Duodenal mucosa (tissue), 2 donors: ENCODE measurements around the gene LSP1.

Source experiments
- H3K27ac ChIP-seq: one replicate; pipeline ENCODE4 v1.7.0; 2013; ENCODE audit warnings: low read depth, low read length
- H3K27me3 ChIP-seq, 2 donors: one replicate each; pipeline ENCODE4 v1.7.0; 2013; ENCODE audit warnings: low read length in 2 of 2, control low read depth in 1 of 2; ENCODE audit not compliant: insufficient read depth in 2 of 2, control insufficient read depth in 1 of 2
- H3K36me3 ChIP-seq, 2 donors: one replicate each; pipeline ENCODE4 v1.7.0; 2013; ENCODE audit warnings: low read length in 2 of 2, control low read depth in 1 of 2; ENCODE audit not compliant: insufficient read depth in 2 of 2, control insufficient read depth in 1 of 2
- H3K4me1 ChIP-seq, 2 donors: one replicate each; pipeline ENCODE4 v1.7.0; 2013; ENCODE audit warnings: low read length in 2 of 2, control low read depth in 1 of 2; ENCODE audit not compliant: insufficient read depth in 2 of 2, control insufficient read depth in 1 of 2
- H3K4me3 ChIP-seq, 2 donors: one replicate each; pipeline ENCODE4 v1.7.0; 2013; ENCODE audit warnings: low read length in 2 of 2, low read depth in 1 of 2
- H3K9ac ChIP-seq, 2 donors: one replicate each; pipeline ENCODE4 v1.7.0; 2013; ENCODE audit warnings: low read length in 2 of 2, low read depth in 1 of 2
- H3K9me3 ChIP-seq, 2 donors: one replicate each; pipeline ENCODE4 v1.7.0; 2013; ENCODE audit warnings: low read length in 2 of 2, control low read depth in 1 of 2; ENCODE audit not compliant: control insufficient read depth in 1 of 2

LSP1 gene

GRCh38 chr11:1837171-1838076 is 15.5 kb upstream of the LSP1 start:
- Histone ChIP-seq H3K9ac (no peak overlapping the region), H3K4me3 (no peak overlapping the region), H3K27me3 (no peaks in the 10 kb centered on the region), H3K36me3 (no peaks in the 10 kb centered on the region), H3K9me3 (no peaks in the 10 kb centered on the region), H3K27ac (no peak overlapping the region), H3K4me1 (peaks cover 19 to 22% of the 10 kb centered on the region in 2 donors)

- no peaks in the 10 kb centered on the region for H3K9me3 ChIP-seq
- no peak overlapping the region for H3K9ac ChIP-seq
- no peaks in the 10 kb centered on the region for H3K36me3 ChIP-seq
- H3K27me3 ChIP-seq: no peaks in the 10 kb centered on the region
- no peak overlapping the region for H3K4me3 ChIP-seq
- H3K27ac ChIP-seq: no peak overlapping the region
- peaks cover 15 to 16% of the 10 kb centered on the region in 2 donors for H3K4me1 ChIP-seq
These were observed 14.8 kb upstream of the LSP1 start for GRCh38 chr11:1838077-1838425.

- Histone ChIP-seq H3K27ac (peak within 1 kb of the TSS; percentile 10), H3K4me3 (no peak within 1 kb of the TSS), H3K9me3 (no peaks in the 10 kb centered on the region), H3K9ac (no peak within 1 kb of the TSS), H3K36me3 (no peaks in the 10 kb centered on the region), H3K4me1 (peaks cover 9 to 11% of the 10 kb centered on the region in 2 donors), H3K27me3 (no peaks in the 10 kb centered on the region)
These were observed 14.3 kb upstream of the LSP1 start, which contains the start of gene TNNI2 for GRCh38 chr11:1838426-1839144. TSS of gene TNNI2 (plus strand) at chr11:1838981. CDS start at chr11:1839697, 716 bp downstream.

- no peaks in the 10 kb centered on the region for H3K36me3 ChIP-seq
- no peak overlapping the region for H3K4me3 ChIP-seq
- H3K27ac ChIP-seq: no peak overlapping the region
- no peak overlapping the region for H3K9ac ChIP-seq
- H3K9me3 ChIP-seq: no peaks in the 10 kb centered on the region
- peaks cover 7 to 11% of the 10 kb centered on the region in 2 donors for H3K4me1 ChIP-seq
- no peaks in the 10 kb centered on the region for H3K27me3 ChIP-seq
These were observed 13.5 kb upstream of the LSP1 start for GRCh38 chr11:1839204-1839923.

GRCh38 chr11:1839924-1840779 is 12.7 kb upstream of the LSP1 start:
- Histone ChIP-seq H3K4me1 (peaks cover 8 to 13% of the 10 kb centered on the region in 2 donors), H3K4me3 (no peak overlapping the region), H3K9ac (no peak overlapping the region)

GRCh38 chr11:1840780-1841480 is 12.0 kb upstream of the LSP1 start:
- Histone ChIP-seq H3K27ac (no peak overlapping the region), H3K4me1 (peaks cover 11 to 17% of the 10 kb centered on the region in 2 donors), H3K4me3 (no peak overlapping the region), H3K9ac (no peak overlapping the region), H3K36me3 (no peaks in the 10 kb centered on the region), H3K9me3 (no peaks in the 10 kb centered on the region), H3K27me3 (no peaks in the 10 kb centered on the region)

More at GRCh38 chr11:1839924-1840779, 12.7 kb upstream of the LSP1 start:
- H3K36me3 ChIP-seq: no peaks in the 10 kb centered on the region
- H3K27ac ChIP-seq: peak overlapping the region; percentile 10
- no peaks in the 10 kb centered on the region for H3K27me3 ChIP-seq
- no peaks in the 10 kb centered on the region for H3K9me3 ChIP-seq

GRCh38 chr11:1841511-1842148 is 11.3 kb upstream of the LSP1 start:
- H3K27me3 ChIP-seq: no peaks in the 10 kb centered on the region
- H3K9me3 ChIP-seq: no peaks in the 10 kb centered on the region
- H3K27ac ChIP-seq: no peak overlapping the region
- H3K9ac ChIP-seq: no peak overlapping the region
- H3K4me1 ChIP-seq: peaks cover 11 to 17% of the 10 kb centered on the region in 2 donors
- H3K4me3 ChIP-seq: no peak overlapping the region
- H3K36me3 ChIP-seq: no peaks in the 10 kb centered on the region

GRCh38 chr11:1842149-1843097 is 10.5 kb upstream of the LSP1 start:
- Histone ChIP-seq H3K27ac (no peak overlapping the region), H3K4me1 (peaks cover 11 to 17% of the 10 kb centered on the region in 2 donors), H3K9me3 (no peaks in the 10 kb centered on the region), H3K36me3 (no peaks in the 10 kb centered on the region), H3K9ac (no peak overlapping the region), H3K4me3 (no peak overlapping the region), H3K27me3 (no peaks in the 10 kb centered on the region)
